Mucosa of descending colon (tissue), 3 donors: ENCODE measurements around the gene CLCC1. TPM values are rescaled to one million over a fixed set of nuclear protein-coding genes. Genes with fewer than 3 reads are reported as not detected.

Experiments used
- ATAC-seq: fragments of 200-7000 bp; cut with Tn5 transposase; one replicate; pipeline ENCODE4 v1.9.1; 2020; ENCODE audit warnings: mild to moderate bottlenecking, moderate library complexity
- DNase-seq, 3 donors: peaks; one replicate each; pipeline ENCODE4 v3.0.0-alpha.2; 2020
- H3K36me3 ChIP-seq: fragments of 200-600 bp; one replicate; pipeline ENCODE4 v1.8.0; 2021; ENCODE audit warnings: low read depth, mild to moderate bottlenecking
- H3K4me1 ChIP-seq: fragments of 200-600 bp; one replicate; pipeline ENCODE4 v1.8.0; 2021; ENCODE audit warnings: low read depth, mild to moderate bottlenecking
- H3K4me3 ChIP-seq: fragments of 200-600 bp; one replicate; pipeline ENCODE4 v1.8.0; 2021; ENCODE audit warnings: mild to moderate bottlenecking
- H3K9me3 ChIP-seq: fragments of 200-600 bp; one replicate; pipeline ENCODE4 v1.8.0; 2021; ENCODE audit warnings: mild to moderate bottlenecking
- CTCF ChIP-seq: fragments of 200-600 bp; IDR thresholded peaks from one replicate; pipeline ENCODE4 v1.8.0; 2022; ENCODE audit warnings: antibody characterized with exemption, mild to moderate bottlenecking
- intact Hi-C, 2 donors: fragments of 100-400 bp; cut with DNase I in 1 of 2; cut with micrococcal nuclease in 1 of 2; formaldehyde crosslinking; loops; one replicate each; pipeline versions ENCODE4 v1.11.0 to v1.11.1; 2022; cut with DNase I, micrococcal nuclease
- total RNA-seq, 3 donors: library from RNA; stranded (reverse); fragmentation: NEBNext Ultra II Directional in 2 of 3; extraction: Animal tissue kit (Norgen Biotek cat#: 25700) in 2 of 3; gene quantifications; one replicate each; pipeline versions ENCODE4 v1.2.1 to v1.2.4, GENCODE V29; 2021 to 2023
- donor health status: DM: no; HTN: no; CAD: no; lungs with moderate emphysema.
- donor health status: DM: no; HTN: no; CAD: no.
- donor health status: DM: no; HTN: yes; CAD: no.

Gene CLCC1
- total RNA-seq, 3 donors from 2014 or later, result 19.9 to 32.1 (median 21.3) TPM

- intact Hi-C loops, result no loop called here
- no peak for DNase-seq
- H3K9me3 ChIP-seq, result no peaks in the 10 kb centered on the region
- no peaks in the 10 kb centered on the region for H3K36me3 ChIP-seq
- no peak for ATAC-seq
- no peak overlapping the region for H3K4me3 ChIP-seq
- H3K4me1 ChIP-seq, result peaks cover 13% of the 10 kb centered on the region
- TF ChIP-seq CTCF, result no peak
These were observed 5.4 kb downstream of the CLCC1 start for GRCh38 chr1:108957888-108958287.

- Histone ChIP-seq H3K9me3 (no peaks in the 10 kb centered on the region), H3K36me3 (no peaks in the 10 kb centered on the region), H3K4me1 (no peaks in the 10 kb centered on the region), H3K4me3 (no peak overlapping the region)
- DNase-seq (no peak), ATAC-seq (no peak)
- intact Hi-C loops, result no loop called here
- no peak for TF ChIP-seq CTCF
These were observed 7.4 kb downstream of the CLCC1 start for GRCh38 chr1:108955881-108956280.

GRCh38 chr1:108955111-108955510 is 8.2 kb downstream of the CLCC1 start:
- Histone ChIP-seq H3K4me1 (no peaks in the 10 kb centered on the region), H3K4me3 (no peak overlapping the region), H3K9me3 (no peaks in the 10 kb centered on the region), H3K36me3 (no peaks in the 10 kb centered on the region)
- DNase-seq, result no peak
- ATAC-seq, result no peak
- intact Hi-C loops, result no loop called here
- TF ChIP-seq CTCF, result no peak

- Histone ChIP-seq H3K9me3 (no peaks in the 10 kb centered on the region), H3K36me3 (no peaks in the 10 kb centered on the region), H3K4me1 (no peaks in the 10 kb centered on the region), H3K4me3 (no peak overlapping the region)
- intact Hi-C loops, result no loop called here
- ATAC-seq, result no peak
- no peak for TF ChIP-seq CTCF
- no peak for DNase-seq
These were observed 9.8 kb downstream of the CLCC1 start for GRCh38 chr1:108953452-108953851.

- Histone ChIP-seq H3K36me3 (no peaks in the 10 kb centered on the region), H3K9me3 (no peaks in the 10 kb centered on the region), H3K4me1 (no peaks in the 10 kb centered on the region), H3K4me3 (no peak overlapping the region)
- ATAC-seq (no peak), DNase-seq (no peak)
- intact Hi-C loops, result no loop called here
- TF ChIP-seq CTCF, result no peak
These were observed 12.0 kb downstream of the CLCC1 start for GRCh38 chr1:108951242-108951641.

GRCh38 chr1:108949044-108949443 is 14.2 kb downstream of the CLCC1 start:
- Histone ChIP-seq H3K36me3 (no peaks in the 10 kb centered on the region), H3K9me3 (no peaks in the 10 kb centered on the region), H3K4me3 (no peak overlapping the region), H3K4me1 (no peaks in the 10 kb centered on the region)
- intact Hi-C loops, result no loop called here
- no peak for TF ChIP-seq CTCF
- DNase-seq (no peak), ATAC-seq (no peak)
